Cardiac fibroblast (primary cell): ENCODE results near the gene OLAH.

Experiments used
- DNase-seq, 2 donors: peaks; one replicate each; pipeline versions ENCODE4 v3.0.0 to v3.0.0-alpha.2; 2010; ENCODE audit warnings: low read depth in 2 of 2
- H3K4me3 ChIP-seq, 2 donors: replicated peaks in 1 of 2; 1 replicate in 1 of 2; 2 replicates in 1 of 2; pipeline ENCODE4 v1.5.1; 2011; ENCODE audit warnings: low read depth in 2 of 2, low read length in 2 of 2, mild to moderate bottlenecking in 2 of 2, moderate library complexity in 1 of 2
- CTCF ChIP-seq: IDR thresholded peaks from one replicate; pipeline ENCODE4 v1.5.1; 2011; ENCODE audit warnings: low read depth, mild to moderate bottlenecking, low read length, inconsistent platforms

OLAH gene

DNA sequence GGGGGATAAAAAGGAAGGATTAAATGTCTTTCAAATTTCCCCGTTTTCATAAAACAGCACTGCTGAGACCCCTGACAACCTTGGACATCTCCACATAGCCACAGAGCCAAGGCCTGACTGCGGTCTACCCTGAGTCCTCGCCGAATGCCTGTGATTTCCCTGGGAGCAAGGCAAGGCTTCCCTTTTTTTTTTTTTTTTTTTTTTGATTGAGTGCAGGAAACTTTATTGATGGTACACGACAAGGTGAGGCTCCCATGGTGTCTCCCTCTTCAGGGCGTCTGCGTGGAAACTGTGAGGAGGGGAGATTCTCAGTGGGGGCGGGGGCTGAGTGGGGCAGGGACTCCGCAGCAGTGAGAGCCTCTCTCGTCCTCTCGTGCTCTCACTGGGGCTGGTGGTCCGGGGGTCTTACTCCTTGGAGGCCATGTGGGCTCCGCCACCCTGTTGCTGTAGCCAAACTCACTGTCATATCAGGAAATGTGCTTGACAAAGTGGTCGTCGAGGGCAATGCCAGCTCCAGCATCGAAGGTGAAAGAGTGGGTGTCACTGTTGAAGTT is 49.2 kb downstream of the OLAH start:
- no peak for TF ChIP-seq CTCF
- no peak overlapping the region for H3K4me3 ChIP-seq
- DNase-seq, result no peak

GRCh38 chr10:15096661-15097010 is 52.9 kb downstream of the OLAH start:
- H3K4me3 ChIP-seq, result peak overlapping the region; percentile 82 to 91
- no peak for TF ChIP-seq CTCF

GRCh38 chr10:15097011-15097812 is 53.5 kb downstream of the OLAH start, which contains the start of gene RPP38:
TSS of gene RPP38 (plus strand) at chr10:15097355. CDS start at chr10:15103315, 5,960 bp downstream.
- no peak for TF ChIP-seq CTCF
- DNase-seq, result peak; percentile 97
- peak within 1 kb of the TSS; percentile 82 to 91 for H3K4me3 ChIP-seq

More at GRCh38 chr10:15096661-15097010, 52.9 kb downstream of the OLAH start:
- DNase-seq, result no peak

DNA sequence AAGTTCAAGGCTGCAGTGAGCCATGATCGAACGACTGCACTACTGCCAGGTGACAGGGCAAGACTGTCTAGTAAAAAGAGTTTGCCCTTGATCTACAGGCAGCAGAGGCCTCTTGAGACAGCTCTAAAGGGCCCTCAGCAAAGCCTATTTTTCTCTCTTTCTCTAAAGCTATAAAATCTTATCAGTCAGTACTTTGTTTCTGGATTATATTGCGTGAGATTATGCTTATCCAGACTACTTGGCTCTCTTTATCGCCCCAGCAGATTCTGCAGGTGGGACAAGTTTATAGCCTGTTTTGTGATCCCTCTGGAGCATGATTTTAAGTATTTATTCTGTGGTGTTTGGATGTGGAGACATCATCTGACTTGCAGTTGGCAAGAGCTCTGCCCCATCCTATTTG is 56.1 kb downstream of the OLAH start:
- H3K4me3 ChIP-seq, result no peak overlapping the region
- no peak for TF ChIP-seq CTCF
- no peak for DNase-seq

DNA sequence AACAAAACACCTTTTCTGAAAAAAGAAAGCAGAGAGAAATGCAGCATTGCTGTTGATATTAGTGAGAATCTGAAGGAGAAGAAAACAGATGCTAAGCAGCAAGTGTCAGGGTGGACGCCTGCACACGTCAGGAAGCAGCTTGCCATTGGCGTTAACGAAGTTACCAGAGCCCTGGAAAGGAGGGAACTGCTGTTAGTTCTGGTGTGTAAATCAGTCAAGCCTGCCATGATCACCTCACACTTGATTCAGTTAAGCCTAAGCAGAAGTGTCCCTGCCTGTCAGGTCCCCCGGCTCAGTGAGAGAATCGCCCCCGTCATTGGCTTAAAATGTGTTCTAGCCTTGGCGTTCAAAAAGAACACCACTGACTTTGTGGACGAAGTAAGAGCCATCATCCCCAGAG is 59.8 kb downstream of the OLAH start:
- no peak overlapping the region for H3K4me3 ChIP-seq
- no peak for DNase-seq
- TF ChIP-seq CTCF, result no peak

GRCh38 chr10:15106352-15107013 is 62.7 kb downstream of the OLAH start:
- peak; percentile 81 to 83 for DNase-seq
- peak; percentile 94 for TF ChIP-seq CTCF
- H3K4me3 ChIP-seq, result no peak overlapping the region
